A549 (cell line): ENCODE data around the gene SLAMF1. TPM values are rescaled to one million over a fixed set of nuclear protein-coding genes. Genes with fewer than 3 reads are reported as not detected.
A peak's percentile ranks its signal among the peaks of the same experiment; 100 is the strongest.

Experiments used
- ATAC-seq, 2 experiments: fragments of 200-7000 bp in 1 of 2; fragments of >200 bp in 1 of 2; cut with Nextera tagmentation in 1 of 2; cut with Tn5 transposase in 1 of 2; 3 replicates each; pipeline versions ENCODE4 v1.8.0 to v1.9.1; 2018 to 2020; ENCODE audit warnings: mild to moderate bottlenecking in 1 of 2, moderate library complexity in 1 of 2
- CTCF ChIA-PET: fragments of 300-600 bp; sonication (Branson Sonifier 250); formaldehyde crosslinking; extraction: SDS; loops from one replicate; lab custom pipeline; 2021; ENCODE audit warnings: antibody characterized with exemption, inconsistent platforms; lab: Yijun Ruan, JAX
- POLR2A ChIA-PET: fragments of 350-600 bp; formaldehyde crosslinking; extraction: SDS; loops from one replicate; lab custom pipeline; 2021; ENCODE audit warnings: antibody characterized with exemption, inconsistent platforms; lab: Yijun Ruan, JAX
- DNase-seq, 2 experiments: peaks; one replicate each; pipeline versions ENCODE4 v3.0.0 to v3.0.0-alpha.2; 2011 to 2016; ENCODE audit warnings: low read depth in 1 of 2, low spot score in 1 of 2
- FAIRE-seq: peaks from 2 replicates; lab custom pipeline; 2011; peaks lifted over from hg19 to GRCh38; lab: Jason Lieb, UNC
- H3K27ac ChIP-seq, 2 experiments: fragments of >200 bp; sonication (Bioruptor Twin); formaldehyde crosslinking; 3 replicates each; pipeline ENCODE4 v1.5.1; 2016 to 2017
- H3K4me1 ChIP-seq: fragments of >200 bp; sonication (Bioruptor Twin); formaldehyde crosslinking; 3 replicates; pipeline ENCODE4 v1.6.1; 2016
- H3K4me2 ChIP-seq: fragments of >200 bp; sonication (Bioruptor Twin); formaldehyde crosslinking; 3 replicates; pipeline ENCODE4 v1.6.1; 2016
- H3K4me3 ChIP-seq: fragments of >200 bp; sonication (Bioruptor Twin); formaldehyde crosslinking; 3 replicates; pipeline ENCODE4 v1.5.1; 2016
- H3K9me3 ChIP-seq: fragments of >200 bp; sonication (Bioruptor Twin); formaldehyde crosslinking; 3 replicates; pipeline ENCODE4 v1.6.1; 2016
- EHF ChIP-seq: fragments of 250-450 bp; sonication (Bioruptor Pico); IDR thresholded peaks from 2 replicates; pipeline ENCODE4 v1.5.0; 2020; ENCODE audit warnings: mild to moderate bottlenecking
- MAFK ChIP-seq: fragments of 450-650 bp; IDR thresholded peaks from 2 replicates; pipeline ENCODE4 v1.6.1; 2014; ENCODE audit not compliant: partially characterized antibody
- MYC ChIP-seq: IDR thresholded peaks from 2 replicates; pipeline ENCODE4 v1.6.1; 2012; ENCODE audit warnings: mild to moderate bottlenecking, inconsistent platforms, low read length, improper control_type of control experiment, borderline replicate concordance
- RCOR1 ChIP-seq: fragments of 150-350 bp; IDR thresholded peaks from 2 replicates; pipeline ENCODE4 v1.6.1; 2014; ENCODE audit warnings: antibody characterized with exemption, low read length, low read depth
- RNF2 ChIP-seq: fragments of 200-600 bp; sonication (generic); IDR thresholded peaks from 2 replicates; pipeline ENCODE4 v1.6.1; 2016; ENCODE audit warnings: low read depth, mild to moderate bottlenecking, antibody characterized with exemption, moderate library complexity, borderline replicate concordance
- TP53 ChIP-seq: fragments of 250-450 bp; sonication (Bioruptor Pico); IDR thresholded peaks from 2 replicates; pipeline ENCODE4 v1.5.0; 2021; ENCODE audit warnings: mild to moderate bottlenecking, moderate library complexity
- ZSCAN20 ChIP-seq: fragments of 250-450 bp; sonication (Bioruptor Pico); IDR thresholded peaks from 2 replicates; pipeline ENCODE4 v1.8.0; 2022; ENCODE audit warnings: mild to moderate bottlenecking, moderate library complexity
- WGBS: methylation state at CpG from one replicate; pipeline ENCODE4 v1.1.6; 2017; ENCODE audit errors: missing lambda C conversion rate; 5-methylcytosine and 5-hydroxymethylcytosine counted together
- polyA plus RNA-seq, 4 experiments: library from polyadenylated mRNA; depleted of rRNA in 3 of 4; stranded (reverse); fragments of >200 nt; fragmentation: RNase III in 1 of 4; extraction: RNeasy Plus Mini Kit Qiagen cat#74134 plus additional on column Dnase treatment in 1 of 4; gene quantifications; 2 replicates in 3 of 4; 3 replicates in 1 of 4; pipeline ENCODE4 v1.2.3, GENCODE V29; 2011 to 2017
- TF ChIP-seq, protein P1 (sequence below): IDR thresholded peaks from 2 replicates; pipeline ENCODE4 v1.6.1; 2012
- TF ChIP-seq, protein P2 (sequence below): fragments of 450-650 bp; IDR thresholded peaks from 2 replicates; pipeline ENCODE4 v1.6.1; 2014; ENCODE audit warnings: antibody characterized with exemption

Gene SLAMF1
- polyA plus RNA-seq, 2 of the 4 experiments (the other 2 are of a cell fraction) = not detected

DNA sequence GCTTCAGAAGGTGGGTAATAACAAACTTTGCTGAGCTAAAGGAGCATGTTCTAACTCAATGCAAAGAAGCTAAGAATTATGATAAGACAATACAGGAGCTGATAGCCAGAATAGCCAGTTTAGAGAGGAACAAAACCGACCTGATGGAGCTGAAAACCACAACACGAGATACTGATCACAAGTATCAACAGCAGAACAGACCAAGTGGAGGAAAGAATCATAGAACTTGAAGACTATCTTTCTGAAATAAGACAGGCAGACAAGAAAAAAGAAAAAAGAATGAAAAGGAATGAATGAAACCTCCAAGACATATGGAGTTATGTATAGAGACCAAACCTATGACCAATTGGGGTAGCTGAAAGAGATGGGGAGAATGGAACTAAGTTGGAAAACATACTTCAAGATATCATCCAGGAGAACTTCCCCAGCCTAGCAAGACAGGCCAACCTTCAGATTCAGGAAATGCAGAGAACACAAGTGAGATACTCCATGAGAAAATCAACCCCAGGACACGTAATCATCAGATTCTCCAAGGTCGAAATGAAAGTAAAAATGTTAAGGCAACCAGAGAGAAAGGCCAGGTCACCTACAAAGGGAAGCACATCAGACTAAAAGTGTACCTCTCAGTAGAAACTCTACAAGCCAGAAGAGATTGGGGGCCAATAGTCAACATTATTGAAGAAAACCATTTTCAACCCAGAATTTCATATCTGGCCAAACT lies 88.0 kb downstream of the SLAMF1 start:
- CTCF ChIA-PET = no interaction called here
- 16% methylated on average over 4 of the region's 4 CpGs for WGBS
- peaks cover 4% of the 10 kb centered on the region; the same call in 1 of the 3 replicates for H3K9me3 ChIP-seq

More for the DNA sequence above, 88.0 kb downstream of the SLAMF1 start:
- POLR2A ChIA-PET = no interaction called here
- 0 out of 3 replicates have a peak overlapping the region, but pooled peaks have one; percentile 11 for H3K4me2 ChIP-seq
- H3K4me1 ChIP-seq = no peaks in the 10 kb centered on the region
- no peak overlapping the region for H3K27ac ChIP-seq
- no peak for ATAC-seq
- no peak for DNase-seq
- no peak overlapping the region for H3K4me3 ChIP-seq
- no peak for FAIRE-seq
- TF ChIP-seq RNF2 = no peak
- TF ChIP-seq, protein P1, sequence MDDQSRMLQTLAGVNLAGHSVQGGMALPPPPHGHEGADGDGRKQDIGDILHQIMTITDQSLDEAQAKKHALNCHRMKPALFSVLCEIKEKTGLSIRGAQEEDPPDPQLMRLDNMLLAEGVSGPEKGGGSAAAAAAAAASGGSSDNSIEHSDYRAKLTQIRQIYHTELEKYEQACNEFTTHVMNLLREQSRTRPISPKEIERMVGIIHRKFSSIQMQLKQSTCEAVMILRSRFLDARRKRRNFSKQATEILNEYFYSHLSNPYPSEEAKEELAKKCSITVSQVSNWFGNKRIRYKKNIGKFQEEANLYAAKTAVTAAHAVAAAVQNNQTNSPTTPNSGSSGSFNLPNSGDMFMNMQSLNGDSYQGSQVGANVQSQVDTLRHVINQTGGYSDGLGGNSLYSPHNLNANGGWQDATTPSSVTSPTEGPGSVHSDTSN = no peak
- TF ChIP-seq ZSCAN20 = no peak
- TF ChIP-seq EHF (CRISPR knock-in tag) = no peak
- no peak for TF ChIP-seq TP53 (CRISPR knock-in tag)
- TF ChIP-seq MAFK = no peak
- no peak for TF ChIP-seq MYC
- TF ChIP-seq, protein P2, sequence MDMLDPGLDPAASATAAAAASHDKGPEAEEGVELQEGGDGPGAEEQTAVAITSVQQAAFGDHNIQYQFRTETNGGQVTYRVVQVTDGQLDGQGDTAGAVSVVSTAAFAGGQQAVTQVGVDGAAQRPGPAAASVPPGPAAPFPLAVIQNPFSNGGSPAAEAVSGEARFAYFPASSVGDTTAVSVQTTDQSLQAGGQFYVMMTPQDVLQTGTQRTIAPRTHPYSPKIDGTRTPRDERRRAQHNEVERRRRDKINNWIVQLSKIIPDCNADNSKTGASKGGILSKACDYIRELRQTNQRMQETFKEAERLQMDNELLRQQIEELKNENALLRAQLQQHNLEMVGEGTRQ = no peak
- no peak for TF ChIP-seq RCOR1

Other genes starting within 250 kb of the SLAMF1 start
- 3.9 and 4.5 TPM in 2 replicates for gene VANGL2, start 246.5 kb downstream of the SLAMF1 start, polyA plus RNA-seq (2011; rRNA removed)
- 2.9 to 4.2 TPM (median 4.1 TPM) in 3 replicates for gene VANGL2, start 246.5 kb downstream of the SLAMF1 start, polyA plus RNA-seq (2017; fragmentation: RNase III; extraction: RNeasy Plus Mini Kit Qiagen cat#74134 plus additional on column Dnase treatment)
- not detected in 2 replicates for gene SLAMF6, start 123.8 kb downstream of the SLAMF1 start, polyA plus RNA-seq (2011; rRNA removed)
- gene SLAMF6, start 123.8 kb downstream of the SLAMF1 start, polyA plus RNA-seq (2017; fragmentation: RNase III; extraction: RNeasy Plus Mini Kit Qiagen cat#74134 plus additional on column Dnase treatment) = not detected in 3 replicates
- gene CD84, start 67.5 kb downstream of the SLAMF1 start, polyA plus RNA-seq (2011; rRNA removed) = not detected in 2 replicates
- not detected in 3 replicates for gene CD84, start 67.5 kb downstream of the SLAMF1 start, polyA plus RNA-seq (2017; fragmentation: RNase III; extraction: RNeasy Plus Mini Kit Qiagen cat#74134 plus additional on column Dnase treatment)
- not detected in 2 replicates for gene CD48, start 64.8 kb upstream of the SLAMF1 start, polyA plus RNA-seq (2011; rRNA removed)
- not detected in 3 replicates for gene CD48, start 64.8 kb upstream of the SLAMF1 start, polyA plus RNA-seq (2017; fragmentation: RNase III; extraction: RNeasy Plus Mini Kit Qiagen cat#74134 plus additional on column Dnase treatment)
- gene SLAMF7, start 92.2 kb upstream of the SLAMF1 start, polyA plus RNA-seq (2011; rRNA removed) = 0.57 and 0.73 TPM in 2 replicates
- gene SLAMF7, start 92.2 kb upstream of the SLAMF1 start, polyA plus RNA-seq (2017; fragmentation: RNase III; extraction: RNeasy Plus Mini Kit Qiagen cat#74134 plus additional on column Dnase treatment) = 1.8 to 2.2 TPM (median 2.0 TPM) in 3 replicates
- gene LY9, start 149.1 kb upstream of the SLAMF1 start, polyA plus RNA-seq (2011; rRNA removed) = 0.19 and 0.20 TPM in 2 replicates
- 0.03 to 0.15 TPM (median 0.05 TPM) in 3 replicates for gene LY9, start 149.1 kb upstream of the SLAMF1 start, polyA plus RNA-seq (2017; fragmentation: RNase III; extraction: RNeasy Plus Mini Kit Qiagen cat#74134 plus additional on column Dnase treatment)
- gene CD244, start 215.8 kb upstream of the SLAMF1 start, polyA plus RNA-seq (2011; rRNA removed) = 0.03 and 0.08 TPM in 2 replicates
- gene CD244, start 215.8 kb upstream of the SLAMF1 start, polyA plus RNA-seq (2017; fragmentation: RNase III; extraction: RNeasy Plus Mini Kit Qiagen cat#74134 plus additional on column Dnase treatment) = not detected in 3 replicates
- gene ITLN1, start 238.1 kb upstream of the SLAMF1 start, polyA plus RNA-seq (2011; rRNA removed) = not detected in 2 replicates
- gene ITLN1, start 238.1 kb upstream of the SLAMF1 start, polyA plus RNA-seq (2017; fragmentation: RNase III; extraction: RNeasy Plus Mini Kit Qiagen cat#74134 plus additional on column Dnase treatment) = not detected in 3 replicates